HG03175 (cell line): ENCODE data around the gene TCF3.

Experiments
- ATAC-seq: cut with Tn5 transposase; IDR thresholded peaks from one replicate; pipeline ENCODE4 v1.9.1; 2021; ENCODE audit warnings: mild to moderate bottlenecking, moderate library complexity; ENCODE audit not compliant: unreplicated experiment

The TCF3 gene

DNA sequence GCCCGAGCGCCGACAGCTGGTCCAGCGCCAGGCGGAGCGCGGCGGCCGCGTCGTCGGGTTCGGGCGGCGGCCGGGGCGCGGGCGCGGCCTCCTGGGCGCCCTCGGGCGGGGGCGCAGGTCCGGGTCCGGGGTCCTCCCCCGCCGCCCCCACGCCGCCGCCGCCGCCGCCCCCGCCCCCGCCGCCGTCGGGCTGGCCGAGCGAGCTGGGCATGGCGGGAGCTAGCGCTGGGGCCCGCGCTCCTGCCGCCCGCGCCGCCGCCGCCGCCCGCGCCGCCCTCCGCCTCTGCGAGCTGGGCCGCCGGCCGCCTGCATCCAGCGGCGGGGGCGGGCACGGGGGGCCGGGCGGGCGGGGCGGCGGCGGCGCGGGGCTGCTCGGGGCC, 84.6 kb downstream of the TCF3 start:
- peak; percentile 19 for ATAC-seq

GRCh38 chr19:1567116-1567847, 85.1 kb downstream of the TCF3 start:
- no peak for ATAC-seq

DNA sequence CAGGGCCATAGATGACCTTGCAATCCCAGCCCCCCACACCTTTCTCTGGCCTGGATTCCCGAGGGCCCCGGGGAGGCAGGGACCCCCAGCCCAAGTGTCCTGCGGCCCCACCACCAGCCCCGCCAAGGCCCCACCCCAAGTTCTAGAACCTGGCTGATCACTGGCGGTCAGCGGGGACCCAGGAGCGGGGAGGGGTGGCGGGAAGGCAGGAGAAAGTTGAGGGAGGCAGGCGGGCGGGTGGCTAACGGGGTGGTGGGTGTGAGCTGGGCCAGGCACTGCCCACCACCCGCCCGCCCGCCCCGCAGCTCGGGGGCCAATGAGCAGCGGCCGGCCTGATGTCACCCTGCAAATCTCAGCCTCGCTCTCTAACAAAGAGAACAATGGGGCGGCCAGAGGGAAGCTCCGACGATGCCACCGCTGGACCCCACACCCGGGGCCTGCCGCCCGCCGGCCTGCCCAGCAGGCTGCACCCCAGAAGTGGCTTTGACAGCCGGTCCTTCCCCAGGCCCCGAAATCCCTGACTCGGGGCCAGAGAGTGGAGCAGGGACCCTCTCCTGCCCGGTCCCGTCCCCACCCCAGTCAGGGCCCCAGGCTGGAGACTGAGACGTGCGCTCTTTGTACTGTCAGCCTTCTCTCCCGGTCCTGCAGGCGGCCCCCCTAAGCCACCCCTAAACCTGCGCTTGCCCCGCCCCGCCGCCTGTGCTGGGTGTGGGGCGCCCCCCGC, 85.9 kb downstream of the TCF3 start:
- ATAC-seq = no peak

- no peak for ATAC-seq
Measured at GRCh38 chr19:1563251-1563650, 89.2 kb downstream of the TCF3 start.

GRCh38 chr19:1561236-1561842, 91.1 kb downstream of the TCF3 start:
- no peak for ATAC-seq

DNA sequence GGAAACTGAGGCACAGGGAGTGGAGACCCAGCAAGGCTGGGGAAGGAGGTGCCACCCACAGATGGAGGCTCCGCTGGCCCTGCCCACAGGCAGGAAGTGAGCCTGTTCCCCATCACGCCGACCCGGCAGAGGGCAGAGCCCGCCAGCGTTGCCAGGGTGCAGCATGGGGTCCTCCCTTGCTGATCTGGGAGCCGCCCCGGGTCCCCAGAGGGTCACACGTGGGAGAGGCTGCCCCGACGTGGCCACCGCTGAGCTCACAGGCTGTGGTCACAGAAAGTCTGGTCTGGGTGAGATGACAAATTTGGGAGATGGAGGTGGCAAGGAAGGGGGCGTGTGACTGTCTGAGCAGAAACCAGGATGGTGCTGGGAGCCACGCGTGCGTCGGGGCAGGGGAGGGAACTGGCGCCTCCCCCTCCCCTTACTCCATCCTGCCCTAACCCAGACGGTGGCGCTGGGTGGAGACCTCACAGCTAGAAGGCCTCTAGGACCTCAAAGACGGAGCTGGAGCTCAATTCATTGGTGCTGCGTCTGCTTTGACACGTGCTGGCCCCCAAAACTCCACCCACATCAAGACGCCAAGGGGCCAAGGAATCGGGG, 92.0 kb downstream of the TCF3 start:
- no peak for ATAC-seq
